ENCODE results near the gene PDE4B. TPM values are rescaled to one million over a fixed set of nuclear protein-coding genes. Genes with fewer than 3 reads are reported as not detected.

The PDE4B gene
- total RNA-seq = 29.0 TPM

DNA sequence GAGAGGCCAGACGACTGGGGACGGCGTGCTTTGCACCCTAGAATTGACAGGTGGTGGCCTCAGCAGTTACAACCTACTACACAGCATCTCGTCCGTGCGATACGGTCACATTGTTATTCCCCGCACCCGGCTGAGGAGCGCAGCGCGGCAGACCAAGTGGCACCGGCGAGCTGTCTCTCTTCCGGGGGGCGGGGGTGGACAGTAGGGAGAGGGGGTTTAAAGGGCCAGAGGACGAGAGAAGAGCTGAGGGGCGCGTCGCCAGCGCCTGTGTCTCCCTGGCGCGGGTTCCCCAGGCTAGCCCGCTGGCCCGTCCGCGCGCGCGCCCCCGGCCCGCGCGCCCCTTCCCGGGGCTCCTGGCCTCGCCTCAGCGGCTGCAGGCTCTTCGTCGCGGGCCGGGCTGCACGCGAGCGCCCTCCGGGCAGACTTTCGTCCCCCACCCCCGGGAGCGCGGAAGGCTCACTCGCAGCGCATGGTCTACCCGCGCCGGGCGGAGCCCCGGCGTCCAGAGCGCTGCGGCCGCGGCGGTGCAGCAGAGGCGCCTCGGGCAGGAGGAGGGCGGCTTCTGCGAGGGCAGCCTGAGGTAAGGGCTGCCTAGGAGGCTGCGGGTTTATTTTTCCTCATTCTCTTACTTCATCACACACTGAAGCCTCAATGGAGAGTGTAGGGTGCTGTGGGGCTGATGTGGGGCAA is at the start of gene PDE4B:
TSS of gene PDE4B (plus strand) at position 227 of the 690 bp plus-strand sequence.
- Histone ChIP-seq H3K27ac (peak within 1 kb of the TSS; percentile 20), H3K36me3 (no peaks in the 10 kb centered on the region), H3K9me3 (no peaks in the 10 kb centered on the region), H3K4me3 (peak within 1 kb of the TSS; percentile 36 to 42), H3K4me1 (peaks cover 11% of the 10 kb centered on the region), H3K27me3 (no peaks in the 10 kb centered on the region)
- no peak for DNase-seq (ENCODE audit: extremely low spot score in 2 of 2)
- TF ChIP-seq POLR2A (IDR thresholded peaks at IDR 0.05) (no peak), POLR2AphosphoS5 (IDR thresholded peaks at IDR 0.05; ENCODE audit: insufficient read depth in 1 of 2, low read depth in 1 of 2) (no peak)
- TF ChIP-seq, protein P1, sequence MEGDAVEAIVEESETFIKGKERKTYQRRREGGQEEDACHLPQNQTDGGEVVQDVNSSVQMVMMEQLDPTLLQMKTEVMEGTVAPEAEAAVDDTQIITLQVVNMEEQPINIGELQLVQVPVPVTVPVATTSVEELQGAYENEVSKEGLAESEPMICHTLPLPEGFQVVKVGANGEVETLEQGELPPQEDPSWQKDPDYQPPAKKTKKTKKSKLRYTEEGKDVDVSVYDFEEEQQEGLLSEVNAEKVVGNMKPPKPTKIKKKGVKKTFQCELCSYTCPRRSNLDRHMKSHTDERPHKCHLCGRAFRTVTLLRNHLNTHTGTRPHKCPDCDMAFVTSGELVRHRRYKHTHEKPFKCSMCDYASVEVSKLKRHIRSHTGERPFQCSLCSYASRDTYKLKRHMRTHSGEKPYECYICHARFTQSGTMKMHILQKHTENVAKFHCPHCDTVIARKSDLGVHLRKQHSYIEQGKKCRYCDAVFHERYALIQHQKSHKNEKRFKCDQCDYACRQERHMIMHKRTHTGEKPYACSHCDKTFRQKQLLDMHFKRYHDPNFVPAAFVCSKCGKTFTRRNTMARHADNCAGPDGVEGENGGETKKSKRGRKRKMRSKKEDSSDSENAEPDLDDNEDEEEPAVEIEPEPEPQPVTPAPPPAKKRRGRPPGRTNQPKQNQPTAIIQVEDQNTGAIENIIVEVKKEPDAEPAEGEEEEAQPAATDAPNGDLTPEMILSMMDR (IDR thresholded peaks at IDR 0.05) = no peak
- intact Hi-C loops (cut with DNase I) = no loop called here

DNA sequence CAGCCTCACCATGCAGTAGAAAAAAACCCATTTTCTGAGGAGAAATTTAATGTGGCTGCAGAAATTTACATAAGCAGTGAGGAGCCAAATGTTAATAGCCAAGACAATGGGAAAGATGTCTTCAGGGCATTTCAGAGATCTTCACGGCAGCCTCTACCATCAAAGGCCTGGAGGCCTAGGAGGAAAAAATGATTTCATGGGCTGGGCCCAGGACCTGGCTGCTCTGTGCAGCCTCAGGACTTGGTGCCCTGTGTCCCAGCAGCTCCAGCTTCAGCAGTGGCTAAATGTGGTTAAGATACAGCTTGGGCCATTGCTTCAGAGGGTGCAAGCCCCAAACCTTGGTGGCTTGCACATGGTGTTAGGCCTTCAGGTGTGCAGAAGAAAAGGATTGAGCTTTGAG is 48.0 kb upstream of the PDE4B start:
- H3K27me3 ChIP-seq = no peaks in the 10 kb centered on the region
- H3K27ac ChIP-seq = no peak overlapping the region
- no peaks in the 10 kb centered on the region for H3K4me1 ChIP-seq
- H3K4me3 ChIP-seq = no peak overlapping the region
- H3K9me3 ChIP-seq = no peaks in the 10 kb centered on the region
- intact Hi-C loops (cut with DNase I) = no loop called here
- H3K36me3 ChIP-seq = no peaks in the 10 kb centered on the region
- TF ChIP-seq POLR2A (IDR thresholded peaks at IDR 0.05) = no peak
- TF ChIP-seq, protein P1 (IDR thresholded peaks at IDR 0.05) = no peak
- TF ChIP-seq POLR2AphosphoS5 (IDR thresholded peaks at IDR 0.05; ENCODE audit: insufficient read depth in 1 of 2, low read depth in 1 of 2) = no peak
- no peak for DNase-seq (ENCODE audit: extremely low spot score in 2 of 2)

DNA sequence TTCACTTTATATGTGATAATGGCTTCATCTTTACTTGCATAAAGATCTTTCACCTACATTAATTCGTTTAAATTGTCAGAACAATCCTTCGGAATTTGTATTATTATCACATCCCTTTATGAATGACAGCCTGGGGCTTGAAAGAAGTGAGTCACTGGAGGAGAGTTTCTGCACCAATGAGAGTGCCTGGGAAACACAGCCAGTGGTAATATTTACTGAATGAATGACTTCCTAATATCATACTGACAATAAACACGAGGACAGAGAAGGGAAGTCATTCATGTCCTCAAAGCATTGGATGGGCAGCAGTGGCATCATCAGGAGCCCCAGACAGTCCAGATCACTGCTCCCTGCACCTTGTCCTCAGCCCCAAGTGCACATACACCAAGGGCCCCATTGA is 40.7 kb upstream of the PDE4B start:
- no peaks in the 10 kb centered on the region for H3K27me3 ChIP-seq
- intact Hi-C loops (cut with DNase I) = no loop called here
- no peak overlapping the region for H3K27ac ChIP-seq
- H3K4me3 ChIP-seq = no peak overlapping the region
- H3K4me1 ChIP-seq = no peaks in the 10 kb centered on the region
- no peaks in the 10 kb centered on the region for H3K9me3 ChIP-seq
- DNase-seq (ENCODE audit: extremely low spot score in 2 of 2) = no peak
- no peaks in the 10 kb centered on the region for H3K36me3 ChIP-seq
- TF ChIP-seq, protein P1 (IDR thresholded peaks at IDR 0.05) = no peak
- no peak for TF ChIP-seq POLR2AphosphoS5 (IDR thresholded peaks at IDR 0.05; ENCODE audit: insufficient read depth in 1 of 2, low read depth in 1 of 2)
- no peak for TF ChIP-seq POLR2A (IDR thresholded peaks at IDR 0.05)

DNA sequence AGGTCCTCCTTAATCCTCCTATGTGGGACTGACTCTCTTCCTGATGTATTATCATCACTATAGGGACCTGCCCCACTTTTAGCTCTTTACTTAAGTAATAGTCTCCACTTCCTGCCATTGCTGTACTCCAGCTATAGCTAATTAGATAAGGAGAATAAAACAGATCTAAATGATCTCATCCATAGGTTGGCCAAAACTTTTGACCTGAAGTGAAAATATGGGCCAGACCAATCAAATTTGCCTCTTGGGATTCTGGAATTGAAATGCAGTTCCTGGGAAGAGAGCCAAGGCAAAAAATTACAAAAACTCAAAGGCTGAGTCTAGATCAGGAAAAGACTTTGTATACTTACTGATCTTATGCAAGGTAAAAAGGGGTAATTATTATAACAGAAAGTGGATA is 36.1 kb upstream of the PDE4B start:
- H3K36me3 ChIP-seq = no peaks in the 10 kb centered on the region
- TF ChIP-seq, protein P1 (IDR thresholded peaks at IDR 0.05) = no peak
- TF ChIP-seq POLR2A (IDR thresholded peaks at IDR 0.05) = no peak

DNA sequence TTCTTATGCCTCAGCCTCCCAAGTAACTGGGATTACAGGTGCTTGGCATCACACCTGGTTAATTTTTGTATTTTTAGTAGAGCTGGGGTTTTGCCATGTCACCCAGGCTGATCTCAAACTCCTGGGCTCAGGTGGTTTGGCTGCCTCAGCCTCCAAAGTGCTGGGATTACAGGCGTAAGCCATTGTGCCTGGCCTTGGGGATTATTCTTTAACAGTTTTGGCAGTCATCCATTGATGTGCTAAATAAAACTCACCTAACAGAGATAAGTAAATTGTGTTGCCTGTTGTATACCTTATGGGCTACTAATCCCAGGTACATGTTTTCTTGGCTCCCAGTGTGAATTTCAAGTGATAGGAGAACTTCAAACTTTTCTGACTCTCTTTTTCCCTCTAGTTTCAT is 35.2 kb upstream of the PDE4B start:
- no peaks in the 10 kb centered on the region for H3K9me3 ChIP-seq
- no peaks in the 10 kb centered on the region for H3K36me3 ChIP-seq
- intact Hi-C loops (cut with DNase I) = no loop called here
- H3K27me3 ChIP-seq = no peaks in the 10 kb centered on the region
- TF ChIP-seq, protein P1 (IDR thresholded peaks at IDR 0.05) = no peak
- TF ChIP-seq POLR2A (IDR thresholded peaks at IDR 0.05) (no peak), POLR2AphosphoS5 (IDR thresholded peaks at IDR 0.05; ENCODE audit: insufficient read depth in 1 of 2, low read depth in 1 of 2) (no peak)
- no peaks in the 10 kb centered on the region for H3K4me1 ChIP-seq
- no peak for DNase-seq (ENCODE audit: extremely low spot score in 2 of 2)
- H3K27ac ChIP-seq = no peak overlapping the region
- H3K4me3 ChIP-seq = no peak overlapping the region

More for the DNA sequence above, 36.1 kb upstream of the PDE4B start:
- H3K27me3 ChIP-seq = no peaks in the 10 kb centered on the region
- DNase-seq (ENCODE audit: extremely low spot score in 2 of 2) = no peak
- H3K9me3 ChIP-seq = no peaks in the 10 kb centered on the region
- H3K27ac ChIP-seq = no peak overlapping the region
- H3K4me3 ChIP-seq = no peak overlapping the region
- intact Hi-C loops (cut with DNase I) = no loop called here
- H3K4me1 ChIP-seq = no peaks in the 10 kb centered on the region

Measured in vagina (tissue), 2 donors.